OCI-LY1 (cell line): ENCODE results near the gene ZNF749.

Source experiments
- H2AFZ ChIP-seq: fragments of 200-600 bp; sonication (generic), shearing (Covaris generic); 2 replicates; pipeline ENCODE4 v1.6.0; 2014; ENCODE audit warnings: antibody characterized with exemption, mild to moderate bottlenecking, low read length
- H3F3A ChIP-seq: fragments of 200-600 bp; sonication (generic), shearing (Covaris generic); 2 replicates; pipeline ENCODE4 v1.6.0; 2014; ENCODE audit warnings: mild to moderate bottlenecking, antibody characterized with exemption, low read length, moderate library complexity; ENCODE audit not compliant: insufficient read depth
- H3K27ac ChIP-seq: fragments of 200-600 bp; sonication (generic); 2 replicates; pipeline ENCODE4 v1.5.1; 2014; ENCODE audit warnings: low read length, mixed run types, mild to moderate bottlenecking, low read depth; ENCODE audit not compliant: poor library complexity, severe bottlenecking
- H3K27me3 ChIP-seq: fragments of 200-600 bp; sonication (generic); 2 replicates; pipeline ENCODE4 v1.6.0; 2014; ENCODE audit warnings: antibody characterized with exemption, mild to moderate bottlenecking, low read length, moderate library complexity; ENCODE audit not compliant: insufficient read depth
- H3K36me3 ChIP-seq: fragments of 200-600 bp; sonication (generic); 2 replicates; pipeline ENCODE4 v1.6.1; 2014; ENCODE audit warnings: mild to moderate bottlenecking, antibody characterized with exemption, low read length, moderate library complexity, mixed read lengths; ENCODE audit not compliant: insufficient read depth
- H3K4me1 ChIP-seq: fragments of 200-600 bp; sonication (generic); 2 replicates; pipeline ENCODE4 v1.5.1; 2014; ENCODE audit warnings: mild to moderate bottlenecking, low read length, moderate library complexity; ENCODE audit not compliant: insufficient read depth, severe bottlenecking
- H3K4me2 ChIP-seq: fragments of 200-600 bp; sonication (generic), shearing (Covaris generic); 2 replicates; pipeline ENCODE4 v1.6.1; 2014; ENCODE audit warnings: low read length
- H3K4me3 ChIP-seq: fragments of 200-600 bp; sonication (generic); 2 replicates; pipeline ENCODE4 v1.5.1; 2014; ENCODE audit warnings: low read length, low read depth, mild to moderate bottlenecking, mixed read lengths; ENCODE audit not compliant: poor library complexity, severe bottlenecking
- H3K79me2 ChIP-seq: fragments of 200-600 bp; shearing (Covaris generic); 2 replicates; pipeline ENCODE4 v1.6.1; 2016; ENCODE audit warnings: mixed run types, low read length, mixed read lengths; ENCODE audit not compliant: insufficient read depth
- H3K9ac ChIP-seq: fragments of 200-600 bp; sonication (generic), shearing (Covaris generic); 2 replicates; pipeline ENCODE4 v1.6.1; 2014; ENCODE audit warnings: mild to moderate bottlenecking, low read length, mixed read lengths
- H3K9me2 ChIP-seq: fragments of 200-600 bp; sonication (generic), shearing (Covaris generic); 2 replicates; pipeline ENCODE4 v1.6.1; 2014; ENCODE audit warnings: low read depth, mild to moderate bottlenecking, low read length, mixed read lengths
- H3K9me3 ChIP-seq: fragments of 200-600 bp; shearing (Covaris generic); 2 replicates; pipeline ENCODE4 v1.6.1; 2014; ENCODE audit warnings: low read length, mixed read lengths
- H4K20me1 ChIP-seq: fragments of 200-600 bp; sonication (generic), shearing (Covaris generic); 2 replicates; pipeline ENCODE4 v1.6.0; 2016; ENCODE audit warnings: mild to moderate bottlenecking, low read length; ENCODE audit not compliant: insufficient read depth
- CTCF ChIP-seq: fragments of 200-600 bp; sonication (generic), shearing (Covaris generic); IDR thresholded peaks from 2 replicates; pipeline ENCODE4 v1.5.1; 2017; ENCODE audit warnings: mild to moderate bottlenecking, antibody characterized with exemption, low read length, moderate library complexity, mixed read lengths
- EZH2 ChIP-seq: fragments of 200-600 bp; sonication (generic), shearing (Covaris generic); IDR thresholded peaks from 2 replicates; pipeline ENCODE4 v1.8.0; 2017; ENCODE audit warnings: borderline replicate concordance, mixed run types, mild to moderate bottlenecking, antibody characterized with exemption, low read length, moderate library complexity, mixed read lengths

The ZNF749 gene

GRCh38 chr19:57406516-57407123 lies 28.5 kb upstream of the ZNF749 start:
- H3K27me3 ChIP-seq = no peaks in the 10 kb centered on the region
- H3K27ac ChIP-seq = no peak overlapping the region
- H3K79me2 ChIP-seq = peaks cover 4% of the 10 kb centered on the region
- no peaks in the 10 kb centered on the region for H4K20me1 ChIP-seq
- no peaks in the 10 kb centered on the region for H3F3A ChIP-seq
- H3K4me2 ChIP-seq = no peak overlapping the region
- H3K9ac ChIP-seq = no peak overlapping the region
- H3K4me3 ChIP-seq = no peak overlapping the region
- H2AFZ ChIP-seq = no peak overlapping the region
- TF ChIP-seq EZH2 = no peak
- peak; percentile 88 for TF ChIP-seq CTCF
- no peaks in the 10 kb centered on the region for H3K9me2 ChIP-seq
- H3K9me3 ChIP-seq = peaks cover 21% of the 10 kb centered on the region
- H3K4me1 ChIP-seq = peaks cover 11% of the 10 kb centered on the region
- H3K36me3 ChIP-seq = peaks cover 12% of the 10 kb centered on the region

GRCh38 chr19:57410877-57411671 lies 24.1 kb upstream of the ZNF749 start, which contains the start of gene ZNF17:
Gene ZNF17 (plus strand): TSS chr19:57411161. CDS start chr19:57413616, 2,455 bp downstream.
- Histone ChIP-seq H3K9me2 (no peaks in the 10 kb centered on the region), H3K27ac (peak within 1 kb of the TSS; percentile 15), H3K9me3 (no peaks in the 10 kb centered on the region), H3K9ac (peak within 1 kb of the TSS; percentile 91), H3F3A (no peaks in the 10 kb centered on the region), H3K36me3 (peaks cover 35% of the 10 kb centered on the region), H3K4me1 (peaks cover 21% of the 10 kb centered on the region), H3K27me3 (no peaks in the 10 kb centered on the region), H3K79me2 (peaks cover 16% of the 10 kb centered on the region), H2AFZ (peak within 1 kb of the TSS; percentile 54; the same call in 1 of the 2 replicates), H4K20me1 (no peaks in the 10 kb centered on the region), H3K4me3 (peak within 1 kb of the TSS; percentile 98), H3K4me2 (peak within 1 kb of the TSS; percentile 94)
- TF ChIP-seq CTCF = no peak
- TF ChIP-seq EZH2 = no peak

GRCh38 chr19:57419439-57419838 lies 15.7 kb upstream of the ZNF749 start:
- Histone ChIP-seq H4K20me1 (no peaks in the 10 kb centered on the region), H3K4me3 (no peak overlapping the region), H3K9me3 (peaks cover 41% of the 10 kb centered on the region), H3K27ac (no peak overlapping the region), H3K4me1 (no peaks in the 10 kb centered on the region), H3K4me2 (no peak overlapping the region), H3K27me3 (no peaks in the 10 kb centered on the region), H3F3A (no peaks in the 10 kb centered on the region), H3K36me3 (peaks cover 82% of the 10 kb centered on the region), H3K9ac (no peak overlapping the region), H2AFZ (no peak overlapping the region), H3K9me2 (no peaks in the 10 kb centered on the region), H3K79me2 (no peaks in the 10 kb centered on the region)
- no peak for TF ChIP-seq EZH2
- TF ChIP-seq CTCF = no peak
